Measurements from ENCODE around the gene SOX8.

SOX8 gene

GRCh38 chr16:1011316-1012082 is 29.9 kb downstream of the SOX8 start:
- in situ Hi-C loops (cut with HindIII; ENCODE audit: low sequenced_read_pairs), result no loop called here
- DNase-seq (ENCODE audit: low read depth), result no peak
- no peak for TF ChIP-seq CTCF (IDR thresholded peaks at IDR 0.05; ENCODE audit: low read depth, low read length, missing control alignments)
- H3K4me3 ChIP-seq (ENCODE audit: low read depth, low read length), result no peak overlapping the region

GRCh38 chr16:1012135-1012534 is 30.6 kb downstream of the SOX8 start:
- in situ Hi-C loops (cut with HindIII; ENCODE audit: low sequenced_read_pairs), result no loop called here
- no peak overlapping the region for H3K4me3 ChIP-seq (ENCODE audit: low read depth, low read length)
- TF ChIP-seq CTCF (IDR thresholded peaks at IDR 0.05; ENCODE audit: low read depth, low read length, missing control alignments), result no peak
- DNase-seq (ENCODE audit: low read depth), result no peak

GRCh38 chr16:1012722-1013592 is 31.4 kb downstream of the SOX8 start:
- in situ Hi-C loops (cut with HindIII; ENCODE audit: low sequenced_read_pairs), result no loop called here
- no peak for TF ChIP-seq CTCF (IDR thresholded peaks at IDR 0.05; ENCODE audit: low read depth, low read length, missing control alignments)
- H3K4me3 ChIP-seq (ENCODE audit: low read depth, low read length), result no peak overlapping the region
- DNase-seq (ENCODE audit: low read depth), result no peak

GRCh38 chr16:1013593-1013900 is 32.0 kb downstream of the SOX8 start:
- TF ChIP-seq CTCF (IDR thresholded peaks at IDR 0.05; ENCODE audit: low read depth, low read length, missing control alignments), result no peak
- no peak overlapping the region for H3K4me3 ChIP-seq (ENCODE audit: low read depth, low read length)
- in situ Hi-C loops (cut with HindIII; ENCODE audit: low sequenced_read_pairs), result no loop called here
- DNase-seq (ENCODE audit: low read depth), result no peak

GRCh38 chr16:1014221-1014620 is 32.7 kb downstream of the SOX8 start:
- DNase-seq (ENCODE audit: low read depth), result no peak
- TF ChIP-seq CTCF (IDR thresholded peaks at IDR 0.05; ENCODE audit: low read depth, low read length, missing control alignments), result no peak
- no peak overlapping the region for H3K4me3 ChIP-seq (ENCODE audit: low read depth, low read length)
- in situ Hi-C loops (cut with HindIII; ENCODE audit: low sequenced_read_pairs), result no loop called here

GRCh38 chr16:1014771-1015495 is 33.4 kb downstream of the SOX8 start:
- in situ Hi-C loops (cut with HindIII; ENCODE audit: low sequenced_read_pairs), result no loop called here
- no peak for TF ChIP-seq CTCF (IDR thresholded peaks at IDR 0.05; ENCODE audit: low read depth, low read length, missing control alignments)
- H3K4me3 ChIP-seq (ENCODE audit: low read depth, low read length), result no peak overlapping the region
- DNase-seq (ENCODE audit: low read depth), result no peak
